GM20000 (cell line): ENCODE measurements around the gene ANKRD13D.

Experiments used
- DNase-seq: peaks from one replicate; pipeline ENCODE4 v3.0.0; 2012; ENCODE audit warnings: low spot score
- CTCF ChIP-seq: IDR thresholded peaks from 2 replicates; pipeline ENCODE4 v1.5.1; 2012; ENCODE audit warnings: mild to moderate bottlenecking, control low read depth; ENCODE audit errors: extremely low read depth, missing control alignments

The ANKRD13D gene

DNA sequence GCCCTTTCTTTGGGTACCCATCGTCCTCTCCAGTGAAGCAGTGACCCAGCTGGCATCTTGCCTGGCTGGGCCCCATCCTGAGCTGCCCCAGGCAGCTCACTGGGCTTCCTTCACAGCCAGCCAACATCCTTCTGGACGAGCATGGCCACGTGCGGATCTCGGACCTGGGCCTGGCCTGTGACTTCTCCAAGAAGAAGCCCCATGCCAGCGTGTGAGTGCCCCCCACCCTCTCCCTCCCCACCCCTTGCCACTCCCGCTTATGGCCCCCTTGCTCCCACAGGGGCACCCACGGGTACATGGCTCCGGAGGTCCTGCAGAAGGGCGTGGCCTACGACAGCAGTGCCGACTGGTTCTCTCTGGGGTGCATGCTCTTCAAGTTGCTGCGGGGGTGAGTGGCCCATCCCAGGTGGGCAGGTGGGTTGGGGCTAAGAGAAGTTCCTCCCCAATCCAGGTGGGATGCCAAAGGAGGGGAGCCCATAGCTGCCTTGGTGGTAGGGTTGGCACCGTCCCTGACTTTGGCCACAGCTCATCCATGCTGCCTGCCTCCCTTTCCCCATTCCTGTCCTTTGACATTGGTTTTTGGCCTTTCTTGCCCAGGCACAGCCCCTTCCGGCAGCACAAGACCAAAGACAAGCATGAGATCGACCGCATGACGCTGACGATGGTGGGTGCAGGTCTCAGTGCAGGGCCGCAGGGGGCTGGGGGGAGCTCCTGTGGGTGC, 6.8 kb upstream of the ANKRD13D start:
- no peak for DNase-seq
- TF ChIP-seq CTCF: no peak

DNA sequence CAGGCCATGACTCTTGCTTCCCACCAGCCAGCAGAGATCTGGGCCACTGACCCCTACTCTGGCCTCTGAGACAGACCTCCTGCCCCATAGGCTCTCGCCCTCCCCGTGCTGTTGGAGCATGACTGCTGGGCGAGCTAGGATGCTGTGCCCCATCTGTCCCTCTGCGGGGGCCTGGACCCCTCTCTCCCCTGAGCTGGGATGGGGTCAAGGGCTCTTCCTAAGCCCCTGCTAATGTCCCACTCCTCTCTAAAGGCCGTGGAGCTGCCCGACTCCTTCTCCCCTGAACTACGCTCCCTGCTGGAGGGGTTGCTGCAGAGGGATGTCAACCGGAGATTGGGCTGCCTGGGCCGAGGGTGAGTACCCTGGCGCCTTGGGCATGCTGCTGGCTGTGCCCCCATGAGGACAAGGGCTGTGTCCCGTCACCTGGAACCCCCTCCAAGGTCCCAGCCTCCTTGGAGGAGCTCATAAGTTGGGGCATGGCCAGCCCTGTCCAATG, 6.2 kb upstream of the ANKRD13D start:
- DNase-seq: no peak
- TF ChIP-seq CTCF: no peak

DNA sequence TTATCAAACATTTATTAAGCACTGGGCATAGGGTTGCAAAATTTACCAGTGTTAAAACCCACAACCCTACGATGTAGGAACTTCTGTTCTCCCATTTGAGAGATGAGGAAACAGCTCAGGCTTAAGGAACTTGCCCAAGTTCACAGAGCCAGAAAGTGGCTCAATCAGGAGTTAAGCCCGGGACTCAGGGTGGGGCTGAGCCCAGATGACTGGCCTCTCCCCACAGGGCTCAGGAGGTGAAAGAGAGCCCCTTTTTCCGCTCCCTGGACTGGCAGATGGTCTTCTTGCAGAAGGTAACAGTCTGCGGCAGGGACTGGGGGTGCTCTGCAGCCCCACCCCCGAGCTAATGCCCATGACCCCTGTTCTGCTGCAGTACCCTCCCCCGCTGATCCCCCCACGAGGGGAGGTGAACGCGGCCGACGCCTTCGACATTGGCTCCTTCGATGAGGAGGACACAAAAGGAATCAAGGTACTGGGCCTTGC, 5.6 kb upstream of the ANKRD13D start:
- no peak for TF ChIP-seq CTCF

DNA sequence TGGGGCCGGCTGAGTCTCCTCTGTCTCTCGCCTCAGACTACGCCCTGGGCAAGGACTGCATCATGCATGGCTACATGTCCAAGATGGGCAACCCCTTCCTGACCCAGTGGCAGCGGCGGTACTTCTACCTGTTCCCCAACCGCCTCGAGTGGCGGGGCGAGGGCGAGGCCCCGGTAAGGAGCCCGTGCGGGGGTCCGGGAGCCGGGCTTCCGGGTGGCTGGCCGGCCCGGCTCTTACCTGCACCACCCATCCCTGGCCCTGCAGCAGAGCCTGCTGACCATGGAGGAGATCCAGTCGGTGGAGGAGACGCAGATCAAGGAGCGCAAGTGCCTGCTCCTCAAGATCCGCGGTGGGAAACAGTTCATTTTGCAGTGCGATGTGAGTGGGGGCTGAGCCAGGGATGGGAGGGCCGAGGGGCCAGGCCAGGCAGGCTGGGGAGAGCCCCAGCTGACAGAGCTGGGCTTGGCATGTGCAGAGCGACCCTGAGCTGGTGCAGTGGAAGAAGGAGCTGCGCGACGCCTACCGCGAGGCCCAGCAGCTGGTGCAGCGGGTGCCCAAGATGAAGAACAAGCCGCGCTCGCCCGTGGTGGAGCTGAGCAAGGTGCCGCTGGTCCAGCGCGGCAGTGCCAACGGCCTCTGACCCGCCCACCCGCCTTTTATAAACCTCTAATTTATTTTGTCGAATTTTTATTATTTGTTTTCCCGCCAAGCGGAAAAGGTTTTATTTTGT, 4.1 kb upstream of the ANKRD13D start:
- no peak for TF ChIP-seq CTCF

More for the DNA sequence above, 5.6 kb upstream of the ANKRD13D start:
- DNase-seq: no peak

DNA sequence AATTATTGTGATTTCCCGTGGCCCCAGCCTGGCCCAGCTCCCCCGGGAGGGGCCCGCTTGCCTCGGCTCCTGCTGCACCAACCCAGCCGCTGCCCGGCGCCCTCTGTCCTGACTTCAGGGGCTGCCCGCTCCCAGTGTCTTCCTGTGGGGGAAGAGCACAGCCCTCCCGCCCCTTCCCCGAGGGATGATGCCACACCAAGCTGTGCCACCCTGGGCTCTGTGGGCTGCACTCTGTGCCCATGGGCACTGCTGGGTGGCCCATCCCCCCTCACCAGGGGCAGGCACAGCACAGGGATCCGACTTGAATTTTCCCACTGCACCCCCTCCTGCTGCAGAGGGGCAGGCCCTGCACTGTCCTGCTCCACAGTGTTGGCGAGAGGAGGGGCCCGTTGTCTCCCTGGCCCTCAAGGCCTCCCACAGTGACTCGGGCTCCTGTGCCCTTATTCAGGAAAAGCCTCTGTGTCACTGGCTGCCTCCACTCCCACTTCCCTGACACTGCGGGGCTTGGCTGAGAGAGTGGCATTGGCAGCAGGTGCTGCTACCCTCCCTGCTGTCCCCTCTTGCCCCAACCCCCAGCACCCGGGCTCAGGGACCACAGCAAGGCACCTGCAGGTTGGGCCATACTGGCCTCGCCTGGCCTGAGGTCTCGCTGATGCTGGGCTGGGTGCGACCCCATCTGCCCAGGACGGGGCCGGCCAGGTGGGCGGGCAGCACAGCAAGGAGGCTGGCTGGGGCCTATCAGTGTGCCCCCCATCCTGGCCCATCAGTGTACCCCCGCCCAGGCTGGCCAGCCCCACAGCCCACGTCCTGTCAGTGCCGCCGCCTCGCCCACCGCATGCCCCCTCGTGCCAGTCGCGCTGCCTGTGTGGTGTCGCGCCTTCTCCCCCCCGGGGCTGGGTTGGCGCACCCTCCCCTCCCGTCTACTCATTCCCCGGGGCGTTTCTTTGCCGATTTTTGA, 3.3 kb upstream of the ANKRD13D start:
- DNase-seq: no peak
- TF ChIP-seq CTCF: no peak

More for the DNA sequence above, 4.1 kb upstream of the ANKRD13D start:
- no peak for DNase-seq

- no peak for TF ChIP-seq CTCF
- DNase-seq: no peak
These were observed 2.3 kb upstream of the ANKRD13D start for GRCh38 chr11:67286621-67287333.
